Neural cell (in vitro differentiated cells): ENCODE results near the gene SYPL2. TPM values are rescaled to one million over a fixed set of nuclear protein-coding genes. Genes with fewer than 3 reads are reported as not detected.

ENCODE experiments used
- H2AFZ ChIP-seq: fragments of 200-600, 300-800 bp; sonication (generic), shearing (Covaris generic); 2 replicates; pipeline ENCODE4 v1.6.0; 2014; ENCODE audit warnings: low read depth, mild to moderate bottlenecking, antibody characterized with exemption, low read length, moderate library complexity
- H3F3A ChIP-seq: fragments of 200-600 bp; shearing (Covaris generic); 2 replicates; pipeline ENCODE4 v1.6.1; 2016; ENCODE audit warnings: mild to moderate bottlenecking, moderate library complexity, mixed read lengths, antibody characterized with exemption, low read length; ENCODE audit not compliant: insufficient read depth, poor library complexity, severe bottlenecking
- H3K27ac ChIP-seq: fragments of 200-600, 300-800 bp; sonication (generic), shearing (Covaris generic); 2 replicates; pipeline ENCODE4 v1.5.1; 2014; ENCODE audit warnings: mild to moderate bottlenecking, low read length, moderate library complexity
- H3K27me3 ChIP-seq: fragments of 300-800, 200-600 bp; sonication (generic), shearing (Covaris generic); 2 replicates; pipeline ENCODE4 v1.6.0; 2014; ENCODE audit warnings: mild to moderate bottlenecking, low read depth, low read length, moderate library complexity; ENCODE audit not compliant: insufficient read depth
- H3K36me3 ChIP-seq: fragments of 300-800, 200-600 bp; sonication (generic), shearing (Covaris generic); 2 replicates; pipeline ENCODE4 v1.5.1; 2014; ENCODE audit warnings: mild to moderate bottlenecking, antibody characterized with exemption, low read length, moderate library complexity; ENCODE audit not compliant: insufficient read depth
- H3K4me2 ChIP-seq: fragments of 300-800, 200-600 bp; sonication (generic), shearing (Covaris generic); 2 replicates; pipeline ENCODE4 v1.6.0; 2014; ENCODE audit warnings: mild to moderate bottlenecking, low read length
- H3K4me3 ChIP-seq: fragments of 300-800, 200-600 bp; sonication (generic), shearing (Covaris generic); 2 replicates; pipeline ENCODE4 v1.5.1; 2014; ENCODE audit warnings: mild to moderate bottlenecking, low read length, moderate library complexity
- H3K79me2 ChIP-seq: fragments of 200-600 bp; shearing (Covaris generic); replicated peaks from 2 replicates; pipeline ENCODE4 v1.6.0; 2014; ENCODE audit warnings: mild to moderate bottlenecking, low read length, moderate library complexity; ENCODE audit not compliant: insufficient read depth
- H3K9ac ChIP-seq: fragments of 300-800, 200-600 bp; sonication (generic), shearing (Covaris generic); 2 replicates; pipeline ENCODE4 v1.6.1; 2016; ENCODE audit warnings: mild to moderate bottlenecking, low read length, mixed read lengths
- H3K9me2 ChIP-seq: fragments of 200-600 bp; shearing (Covaris generic); 2 replicates; pipeline ENCODE4 v1.6.1; 2016; ENCODE audit warnings: mild to moderate bottlenecking, low read length, mixed read lengths; ENCODE audit not compliant: insufficient read depth
- H3K9me3 ChIP-seq: fragments of 200-600, 300-800 bp; sonication (generic), shearing (Covaris generic); 2 replicates; pipeline ENCODE4 v1.6.1; 2016; ENCODE audit warnings: mild to moderate bottlenecking, mixed run types, low read length, moderate library complexity, mixed read lengths
- H4K20me1 ChIP-seq: fragments of 200-600 bp; shearing (Covaris generic); 2 replicates; pipeline ENCODE4 v1.6.1; 2016; ENCODE audit warnings: mild to moderate bottlenecking, mixed run types; ENCODE audit not compliant: insufficient read depth
- EP300 ChIP-seq: fragments of 450-650 bp; conservative IDR thresholded peaks from 2 replicates; pipeline ENCODE4 v1.6.1; 2014; ENCODE audit warnings: antibody characterized with exemption, mild to moderate bottlenecking, moderate library complexity; ENCODE audit not compliant: poor library complexity, severe bottlenecking
- EZH2 ChIP-seq: fragments of 200-600, 300-800 bp; shearing (Covaris generic), sonication (generic); IDR thresholded peaks from 2 replicates; pipeline ENCODE4 v1.6.1; 2014; ENCODE audit warnings: antibody characterized with exemption, low read length, borderline replicate concordance, mild to moderate bottlenecking; ENCODE audit not compliant: insufficient read depth, poor library complexity, severe bottlenecking
- MXI1 ChIP-seq: fragments of 450-650 bp; conservative IDR thresholded peaks from 2 replicates; pipeline ENCODE4 v1.6.1; 2014; ENCODE audit warnings: antibody characterized with exemption, mild to moderate bottlenecking; ENCODE audit not compliant: poor library complexity, severe bottlenecking
- POLR2AphosphoS5 ChIP-seq: IDR thresholded peaks from 2 replicates; pipeline ENCODE4 v1.6.1; 2012
- RAD21 ChIP-seq: fragments of 450-650 bp; conservative IDR thresholded peaks from 2 replicates; pipeline ENCODE4 v1.6.1; 2014; ENCODE audit warnings: antibody characterized with exemption, mild to moderate bottlenecking, moderate library complexity
- SMC3 ChIP-seq: fragments of 450-650 bp; conservative IDR thresholded peaks from 2 replicates; pipeline ENCODE4 v1.6.1; 2014; ENCODE audit warnings: antibody characterized with exemption, mild to moderate bottlenecking, moderate library complexity; ENCODE audit not compliant: poor library complexity
- TAF1 ChIP-seq: IDR thresholded peaks from 2 replicates; pipeline ENCODE4 v1.6.1; 2012; ENCODE audit warnings: low read depth
- polyA plus RNA-seq: library from polyadenylated mRNA; depleted of rRNA; stranded (reverse); fragments of >200 nt; gene quantifications from 2 replicates; pipeline ENCODE4 v1.2.3, GENCODE V29; 2014
- TF ChIP-seq, protein P1 (sequence below): IDR thresholded peaks from 2 replicates; pipeline ENCODE4 v1.6.1; 2012; ENCODE audit warnings: borderline replicate concordance
- TF ChIP-seq, protein P2 (sequence below): fragments of 450-650 bp; IDR thresholded peaks from 2 replicates; pipeline ENCODE4 v1.5.1; 2014; ENCODE audit warnings: antibody characterized with exemption, mild to moderate bottlenecking, moderate library complexity; ENCODE audit not compliant: poor library complexity, severe bottlenecking

Gene SYPL2
- polyA plus RNA-seq, 1 donor from 2014 or later, result not detected

DNA sequence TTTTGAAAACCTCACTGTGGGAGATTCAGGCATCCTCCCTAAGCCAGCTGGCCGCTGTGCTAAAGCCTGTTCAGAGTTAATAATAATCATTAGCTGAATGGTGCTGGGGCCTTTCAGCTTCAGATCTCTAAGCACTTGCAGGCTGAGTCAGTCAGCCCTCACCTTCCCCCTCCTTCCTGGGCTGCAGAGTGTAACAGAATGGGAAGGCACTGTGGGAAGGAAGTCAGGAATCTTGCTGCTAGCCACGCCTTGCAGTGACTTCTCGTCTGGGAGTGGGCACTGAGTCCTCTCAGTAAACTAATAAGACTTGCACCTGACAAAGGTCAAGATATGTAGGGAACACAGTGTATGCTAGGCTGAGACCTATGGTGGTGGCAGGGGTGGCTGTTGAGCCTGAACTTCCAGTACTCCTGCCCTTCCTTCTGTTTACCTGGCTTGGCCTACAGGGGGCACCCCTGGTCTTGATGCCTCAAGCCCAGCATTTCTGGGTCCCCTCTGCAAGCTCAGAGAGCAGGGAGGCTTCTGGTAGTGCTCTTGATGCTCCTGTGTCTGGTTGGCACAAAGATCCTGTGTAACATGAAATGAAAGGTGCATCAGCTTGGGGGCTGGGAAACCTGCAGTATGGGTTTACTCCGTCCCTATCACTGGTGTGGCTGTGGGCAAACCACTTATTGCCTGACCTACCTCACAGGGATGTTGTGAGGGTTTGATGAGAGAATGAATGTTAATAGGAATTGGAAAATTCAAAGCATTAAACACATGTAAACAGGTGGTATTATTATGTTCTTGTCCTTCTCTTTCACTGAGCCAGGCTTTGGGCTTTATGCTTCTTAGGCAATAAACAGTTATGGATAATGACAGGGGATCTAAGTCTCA lies 33.6 kb downstream of the SYPL2 start:
- H2AFZ ChIP-seq, result no peak overlapping the region
- H3F3A ChIP-seq, result no peaks in the 10 kb centered on the region
- no peaks in the 10 kb centered on the region for H3K36me3 ChIP-seq
- H3K9me3 ChIP-seq, result no peaks in the 10 kb centered on the region
- no peak overlapping the region for H3K9ac ChIP-seq
- no peak overlapping the region for H3K4me2 ChIP-seq
- TF ChIP-seq TAF1 (no peak), EZH2 (no peak), MXI1 (no peak), RAD21 (no peak), POLR2AphosphoS5 (no peak), SMC3 (no peak), EP300 (no peak)
- TF ChIP-seq, protein P1, sequence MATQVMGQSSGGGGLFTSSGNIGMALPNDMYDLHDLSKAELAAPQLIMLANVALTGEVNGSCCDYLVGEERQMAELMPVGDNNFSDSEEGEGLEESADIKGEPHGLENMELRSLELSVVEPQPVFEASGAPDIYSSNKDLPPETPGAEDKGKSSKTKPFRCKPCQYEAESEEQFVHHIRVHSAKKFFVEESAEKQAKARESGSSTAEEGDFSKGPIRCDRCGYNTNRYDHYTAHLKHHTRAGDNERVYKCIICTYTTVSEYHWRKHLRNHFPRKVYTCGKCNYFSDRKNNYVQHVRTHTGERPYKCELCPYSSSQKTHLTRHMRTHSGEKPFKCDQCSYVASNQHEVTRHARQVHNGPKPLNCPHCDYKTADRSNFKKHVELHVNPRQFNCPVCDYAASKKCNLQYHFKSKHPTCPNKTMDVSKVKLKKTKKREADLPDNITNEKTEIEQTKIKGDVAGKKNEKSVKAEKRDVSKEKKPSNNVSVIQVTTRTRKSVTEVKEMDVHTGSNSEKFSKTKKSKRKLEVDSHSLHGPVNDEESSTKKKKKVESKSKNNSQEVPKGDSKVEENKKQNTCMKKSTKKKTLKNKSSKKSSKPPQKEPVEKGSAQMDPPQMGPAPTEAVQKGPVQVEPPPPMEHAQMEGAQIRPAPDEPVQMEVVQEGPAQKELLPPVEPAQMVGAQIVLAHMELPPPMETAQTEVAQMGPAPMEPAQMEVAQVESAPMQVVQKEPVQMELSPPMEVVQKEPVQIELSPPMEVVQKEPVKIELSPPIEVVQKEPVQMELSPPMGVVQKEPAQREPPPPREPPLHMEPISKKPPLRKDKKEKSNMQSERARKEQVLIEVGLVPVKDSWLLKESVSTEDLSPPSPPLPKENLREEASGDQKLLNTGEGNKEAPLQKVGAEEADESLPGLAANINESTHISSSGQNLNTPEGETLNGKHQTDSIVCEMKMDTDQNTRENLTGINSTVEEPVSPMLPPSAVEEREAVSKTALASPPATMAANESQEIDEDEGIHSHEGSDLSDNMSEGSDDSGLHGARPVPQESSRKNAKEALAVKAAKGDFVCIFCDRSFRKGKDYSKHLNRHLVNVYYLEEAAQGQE, result no peak
- TF ChIP-seq, protein P2, sequence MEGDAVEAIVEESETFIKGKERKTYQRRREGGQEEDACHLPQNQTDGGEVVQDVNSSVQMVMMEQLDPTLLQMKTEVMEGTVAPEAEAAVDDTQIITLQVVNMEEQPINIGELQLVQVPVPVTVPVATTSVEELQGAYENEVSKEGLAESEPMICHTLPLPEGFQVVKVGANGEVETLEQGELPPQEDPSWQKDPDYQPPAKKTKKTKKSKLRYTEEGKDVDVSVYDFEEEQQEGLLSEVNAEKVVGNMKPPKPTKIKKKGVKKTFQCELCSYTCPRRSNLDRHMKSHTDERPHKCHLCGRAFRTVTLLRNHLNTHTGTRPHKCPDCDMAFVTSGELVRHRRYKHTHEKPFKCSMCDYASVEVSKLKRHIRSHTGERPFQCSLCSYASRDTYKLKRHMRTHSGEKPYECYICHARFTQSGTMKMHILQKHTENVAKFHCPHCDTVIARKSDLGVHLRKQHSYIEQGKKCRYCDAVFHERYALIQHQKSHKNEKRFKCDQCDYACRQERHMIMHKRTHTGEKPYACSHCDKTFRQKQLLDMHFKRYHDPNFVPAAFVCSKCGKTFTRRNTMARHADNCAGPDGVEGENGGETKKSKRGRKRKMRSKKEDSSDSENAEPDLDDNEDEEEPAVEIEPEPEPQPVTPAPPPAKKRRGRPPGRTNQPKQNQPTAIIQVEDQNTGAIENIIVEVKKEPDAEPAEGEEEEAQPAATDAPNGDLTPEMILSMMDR, result no peak
- H3K27ac ChIP-seq, result no peak overlapping the region
- H3K9me2 ChIP-seq, result no peaks in the 10 kb centered on the region
- no peaks in the 10 kb centered on the region for H3K79me2 ChIP-seq
- H3K27me3 ChIP-seq, result no peaks in the 10 kb centered on the region
- no peaks in the 10 kb centered on the region for H4K20me1 ChIP-seq
- H3K4me3 ChIP-seq, result no peak overlapping the region

DNA sequence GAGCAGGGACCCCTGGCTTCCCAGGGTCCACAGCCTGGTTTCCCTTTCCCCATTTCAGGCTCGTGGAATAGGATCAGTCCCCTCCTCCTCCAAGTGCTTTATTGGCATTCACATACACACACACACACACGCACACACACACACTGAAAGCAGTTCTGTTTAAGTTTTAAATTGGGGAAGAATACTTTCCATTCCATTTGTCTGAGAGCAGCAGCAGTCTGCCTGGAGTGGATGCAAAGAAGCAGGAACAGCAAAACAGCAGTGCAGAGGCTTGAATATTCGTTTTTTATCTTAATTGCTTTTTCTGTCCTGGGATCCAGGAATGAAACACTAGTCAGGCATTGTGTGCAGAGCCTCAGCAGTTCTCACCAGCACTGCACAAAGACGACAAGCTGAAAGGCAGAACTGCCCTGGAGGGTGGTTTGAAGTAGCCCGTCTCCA lies 34.6 kb downstream of the SYPL2 start:
- no peak overlapping the region for H3K27ac ChIP-seq
- no peaks in the 10 kb centered on the region for H3K36me3 ChIP-seq
- H3K4me3 ChIP-seq, result no peak overlapping the region
- H3F3A ChIP-seq, result no peaks in the 10 kb centered on the region
- H3K9me2 ChIP-seq, result no peaks in the 10 kb centered on the region
- no peaks in the 10 kb centered on the region for H3K9me3 ChIP-seq
- no peak overlapping the region for H3K9ac ChIP-seq
- H3K27me3 ChIP-seq, result no peaks in the 10 kb centered on the region
- no peak overlapping the region for H2AFZ ChIP-seq
- no peaks in the 10 kb centered on the region for H3K79me2 ChIP-seq
- no peak for TF ChIP-seq TAF1
- TF ChIP-seq MXI1, result no peak
- no peaks in the 10 kb centered on the region for H4K20me1 ChIP-seq
- no peak overlapping the region for H3K4me2 ChIP-seq
